NCI-H1694 treated with DMSO at 0.1 percent for 48 hours (cell line): Measurements from ENCODE around the gene CHST15.
"Not testable (repeated sequence)": the region's sequence is repeated elsewhere in the genome, so short reads cannot be mapped to it uniquely, and the experiment has no call there.

ENCODE experiments used
- DNase-seq: peaks from one replicate; lab custom pipeline; 2025; lab: John Stamatoyannopoulos, UW

The CHST15 gene

DNA sequence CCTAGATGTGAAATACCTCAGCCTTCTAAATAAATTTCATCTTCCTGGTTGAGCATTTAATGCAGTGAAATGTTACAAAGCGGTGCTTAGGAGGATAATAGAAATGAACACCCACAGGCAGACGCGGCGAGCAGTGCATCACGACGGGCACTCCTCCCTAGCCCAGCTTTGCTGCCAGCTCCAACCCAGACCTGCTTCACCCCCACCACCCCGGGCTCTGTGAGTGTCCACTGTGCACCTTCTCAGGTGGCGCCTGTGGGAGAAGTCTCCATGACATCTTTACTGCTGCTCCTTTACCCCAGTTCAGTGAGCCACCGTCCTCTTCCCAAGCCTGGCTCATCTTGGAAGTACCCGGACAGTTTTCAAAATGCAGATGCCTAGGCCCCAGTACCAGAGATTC, 5.2 kb upstream of the CHST15 start:
- no peak for DNase-seq

DNA sequence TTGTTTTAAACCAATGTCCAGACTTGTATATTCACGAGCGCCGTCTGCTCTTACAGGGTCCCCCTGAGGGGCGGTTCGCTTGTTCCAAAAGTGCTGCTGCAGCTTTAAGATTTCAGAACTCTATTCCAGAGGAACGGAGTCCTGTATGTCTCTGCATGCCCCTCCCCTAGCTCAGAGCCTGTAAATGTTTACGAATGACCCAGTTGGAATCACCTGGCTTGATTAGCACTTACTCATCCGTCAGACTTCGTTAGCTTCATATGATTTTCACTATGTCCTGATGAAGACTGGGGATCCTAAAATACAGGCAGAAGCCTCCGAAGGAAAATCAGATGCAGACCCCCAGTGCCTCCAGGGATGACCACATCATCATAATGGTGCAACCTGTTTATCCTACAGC, 4.5 kb upstream of the CHST15 start:
- no peak for DNase-seq

- DNase-seq, result no peak
Observed at GRCh38 chr10:124096494-124096893, 3.1 kb upstream of the CHST15 start.

- DNase-seq, result not testable (repeated sequence)
Observed at GRCh38 chr10:124095801-124096200, 2.4 kb upstream of the CHST15 start.

DNA sequence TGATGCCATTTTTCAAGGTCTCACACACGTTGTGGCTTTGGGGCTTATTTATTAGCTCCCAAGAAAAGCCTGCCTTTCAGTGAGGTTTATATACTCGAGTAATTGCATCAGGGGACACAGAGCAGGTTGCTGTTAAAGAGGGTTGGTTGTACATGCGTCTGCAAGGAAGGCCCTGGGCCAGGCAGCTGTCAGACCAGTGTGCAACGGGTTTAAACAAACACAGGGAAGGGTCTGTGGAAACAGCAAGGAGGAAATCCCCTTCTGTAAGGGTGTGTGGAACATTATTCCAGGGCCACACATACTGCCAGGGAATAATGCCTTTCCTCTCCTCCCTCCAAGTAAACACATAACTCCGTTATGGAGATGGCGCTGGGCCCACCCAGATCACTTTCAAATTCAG, 1.7 kb upstream of the CHST15 start:
- no peak for DNase-seq

GRCh38 chr10:124094419-124094785, 1.0 kb upstream of the CHST15 start:
- DNase-seq, result no peak

DNA sequence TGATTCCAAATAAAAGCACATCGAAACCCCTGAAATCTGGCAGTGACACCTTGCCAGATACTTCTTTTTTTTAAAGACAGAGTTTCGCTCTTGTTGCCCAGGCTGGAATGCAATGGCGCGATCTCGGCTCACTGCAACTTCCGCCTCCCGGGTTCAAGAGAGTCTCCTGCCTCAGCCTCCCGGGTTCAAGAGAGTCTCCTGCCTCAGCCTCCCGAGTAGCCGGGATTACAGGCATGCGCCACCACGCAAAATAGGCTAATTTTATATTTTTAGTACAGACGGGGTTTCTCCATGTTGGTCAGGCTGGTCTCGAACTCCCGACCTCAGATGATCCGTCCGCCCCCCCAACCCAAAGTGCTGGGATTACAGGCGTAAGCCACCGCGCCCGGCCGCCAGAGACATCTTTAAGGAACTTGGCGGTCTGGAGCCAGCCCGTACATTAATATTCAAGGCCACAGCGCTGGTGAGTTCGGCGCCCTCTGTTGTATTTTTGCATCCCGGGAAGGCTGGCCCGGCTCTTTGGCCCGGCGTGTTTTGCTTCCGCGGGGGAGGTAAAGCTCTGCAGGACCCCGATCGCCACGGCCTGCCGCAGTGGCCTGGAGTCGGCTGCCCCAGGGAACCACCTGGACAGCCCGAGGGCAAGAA, 498 bp upstream of the CHST15 start:
- DNase-seq, result not testable (repeated sequence)

GRCh38 chr10:124092250-124092859, 1.0 kb downstream of the CHST15 start:
- DNase-seq, result no peak

DNA sequence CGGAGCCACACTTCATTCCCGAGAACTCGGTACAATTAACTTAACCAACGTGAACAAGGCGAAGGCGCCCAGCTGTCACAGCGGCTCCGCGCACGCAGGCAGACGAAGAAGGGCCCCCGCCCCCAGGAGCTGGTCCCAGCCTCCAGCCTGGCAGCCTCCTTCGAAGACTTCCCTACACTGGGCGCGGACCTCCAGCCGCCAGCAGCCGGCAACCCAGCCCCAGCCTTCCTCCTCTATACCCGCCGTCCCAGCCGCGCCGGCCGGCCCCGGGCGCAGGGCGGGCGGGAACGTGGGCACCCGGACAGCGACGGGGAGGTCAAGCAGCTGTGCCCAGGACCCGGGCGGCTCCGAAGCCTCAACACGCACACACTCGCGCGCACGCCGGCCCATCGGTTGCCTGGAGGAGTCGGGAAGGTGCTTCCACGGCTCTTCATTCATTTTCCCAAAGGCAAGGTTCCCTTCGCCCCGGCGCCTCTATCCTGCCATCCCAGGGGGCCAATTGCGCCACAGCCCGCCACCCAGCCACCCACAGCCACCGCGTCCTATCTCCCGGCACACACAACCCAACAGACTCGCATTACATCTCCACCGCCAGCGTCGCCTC, 1.6 kb downstream of the CHST15 start:
- no peak for DNase-seq

GRCh38 chr10:124090601-124091209, 2.7 kb downstream of the CHST15 start:
- DNase-seq, result no peak

GRCh38 chr10:124089859-124090258, 3.5 kb downstream of the CHST15 start:
- DNase-seq, result no peak

GRCh38 chr10:124088915-124089314, 4.5 kb downstream of the CHST15 start:
- no peak for DNase-seq

GRCh38 chr10:124087672-124088634, 5.4 kb downstream of the CHST15 start:
- DNase-seq, result no peak

GRCh38 chr10:124086787-124087671, 6.4 kb downstream of the CHST15 start:
- DNase-seq, result no peak

DNA sequence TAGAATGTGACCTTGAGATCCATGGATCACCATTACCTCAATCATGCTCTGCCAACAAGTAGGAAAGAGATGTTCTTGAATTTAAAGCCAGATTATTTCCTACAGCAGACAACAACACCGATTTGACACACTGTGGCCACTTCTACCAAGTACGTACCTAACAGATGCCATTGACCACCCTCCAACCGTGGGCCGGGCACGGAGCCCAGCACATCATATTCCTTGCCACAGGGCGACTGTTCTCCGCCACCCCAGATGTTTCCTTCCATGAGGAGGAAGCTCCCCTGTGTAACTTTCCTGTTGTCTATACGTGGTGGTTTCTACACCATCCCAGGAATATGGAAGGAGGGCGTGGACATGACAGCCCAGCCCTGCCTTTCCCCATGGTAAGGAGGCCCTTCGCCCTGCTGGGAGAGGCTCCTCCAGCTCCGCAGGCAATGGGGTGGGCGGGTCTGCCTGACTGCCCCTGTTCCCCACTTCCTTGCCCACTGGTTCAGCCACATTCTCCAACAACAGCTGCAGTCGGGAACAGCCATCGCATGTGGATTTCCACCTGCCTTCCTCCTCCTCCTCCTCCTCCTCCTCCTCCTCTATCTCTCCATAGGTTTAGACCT, 7.2 kb downstream of the CHST15 start:
- DNase-seq, result no peak

DNA sequence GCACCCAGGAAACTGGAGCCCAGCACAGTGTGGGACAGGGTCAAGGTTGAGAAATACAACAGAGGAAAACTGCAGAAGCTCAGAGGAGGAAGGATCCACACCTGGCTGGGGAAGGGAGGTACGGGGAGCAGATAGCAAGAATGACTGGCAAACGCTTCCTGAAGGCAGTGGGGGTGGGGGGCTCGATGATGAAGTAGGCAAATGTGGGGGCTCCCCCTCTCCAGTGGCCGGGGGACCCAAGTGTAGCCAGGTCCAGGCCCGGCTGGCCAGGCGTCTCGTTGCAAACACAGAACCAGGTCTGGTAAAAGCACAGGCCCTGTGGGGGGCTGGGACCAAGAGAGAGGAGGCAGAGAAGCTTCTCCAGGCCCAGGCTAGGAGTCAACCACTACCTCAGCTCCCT, 7.7 kb downstream of the CHST15 start:
- DNase-seq, result no peak

DNA sequence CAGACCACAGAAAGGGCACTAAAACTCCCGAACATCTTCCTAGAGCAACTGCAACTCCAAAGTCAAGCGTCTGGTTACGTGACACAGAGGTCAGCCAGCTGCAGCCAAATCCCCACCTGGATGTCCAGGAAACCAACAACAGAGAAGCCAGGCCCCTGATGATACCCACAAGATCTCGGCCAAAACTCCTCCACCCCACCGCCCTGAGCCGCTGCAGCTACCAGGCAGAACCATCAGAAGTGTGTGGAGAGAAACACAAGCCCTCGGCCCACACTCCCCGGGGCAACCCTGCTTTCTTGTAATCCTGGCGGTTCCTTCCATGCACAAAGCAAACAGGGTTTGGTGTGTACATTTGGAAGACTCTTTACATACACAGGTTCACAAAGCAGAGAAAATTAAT, 8.7 kb downstream of the CHST15 start:
- DNase-seq, result no peak

- no peak for DNase-seq
Observed at GRCh38 chr10:124083740-124084397, 9.5 kb downstream of the CHST15 start.

DNA sequence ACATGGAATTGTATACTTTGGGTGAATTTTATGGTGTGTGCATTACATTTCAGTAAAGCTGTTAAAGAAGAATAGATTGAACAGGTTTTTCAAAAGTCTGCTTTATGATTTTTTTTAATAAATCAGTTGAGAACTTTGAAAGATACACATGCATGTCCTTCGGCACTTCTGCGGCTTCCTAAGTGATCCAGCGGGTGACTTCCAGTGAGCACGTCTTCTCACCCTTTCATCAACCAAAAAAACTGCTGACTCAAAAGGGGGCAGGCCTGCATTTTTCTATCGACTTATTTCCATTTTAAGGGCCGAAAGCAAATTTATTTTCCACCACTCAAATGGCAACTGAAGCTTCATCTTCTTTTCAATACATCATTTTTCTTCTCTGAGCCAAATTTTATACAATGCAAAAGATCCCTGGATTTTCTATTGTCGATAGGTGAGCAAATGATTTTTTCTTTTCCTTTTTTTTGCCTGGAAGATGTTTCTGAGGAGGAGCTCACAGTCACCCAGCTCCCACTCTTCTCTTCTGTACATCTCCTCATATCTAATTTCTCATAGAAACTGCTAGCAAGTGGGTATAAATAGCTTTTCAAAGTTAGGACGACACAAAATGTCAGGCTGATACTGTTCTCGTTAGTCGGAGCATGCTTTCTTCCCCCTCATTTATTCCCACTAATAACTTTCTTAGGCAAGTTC, 10.2 kb downstream of the CHST15 start:
- DNase-seq, result no peak

GRCh38 chr10:124082555-124082954, 10.8 kb downstream of the CHST15 start:
- no peak for DNase-seq
